Karpas-422 (cell line): Measurements from ENCODE around the gene HMX2. TPM values are rescaled to one million over a fixed set of nuclear protein-coding genes. Genes with fewer than 3 reads are reported as not detected.
A peak's percentile ranks its signal among the peaks of the same experiment; 100 is the strongest.

ENCODE experiments used
- DNase-seq: peaks from one replicate; pipeline ENCODE4 v3.0.0-alpha.2; 2015
- H2AFZ ChIP-seq: fragments of 200-600 bp; sonication (generic); 2 replicates; pipeline ENCODE4 v1.6.1; 2014; ENCODE audit warnings: antibody characterized with exemption, low read length, mixed read lengths
- H3K27ac ChIP-seq: fragments of 200-600 bp; sonication (generic); 2 replicates; pipeline ENCODE4 v1.5.1; 2014; ENCODE audit warnings: mild to moderate bottlenecking, low read length, moderate library complexity
- H3K27me3 ChIP-seq: fragments of 200-600 bp; sonication (generic); 2 replicates; pipeline ENCODE4 v1.6.1; 2014; ENCODE audit warnings: low read length, mixed read lengths
- H3K36me3 ChIP-seq: fragments of 200-600 bp; sonication (generic); 2 replicates; pipeline ENCODE4 v1.6.1; 2014; ENCODE audit warnings: low read length, mixed read lengths; ENCODE audit not compliant: insufficient read depth
- H3K4me1 ChIP-seq: fragments of 200-600 bp; sonication (generic); 2 replicates; pipeline ENCODE4 v1.6.1; 2014; ENCODE audit warnings: mild to moderate bottlenecking, low read length, mixed read lengths
- H3K4me2 ChIP-seq: fragments of 200-600 bp; sonication (generic); 2 replicates; pipeline ENCODE4 v1.6.1; 2014; ENCODE audit warnings: low read length, low read depth, mild to moderate bottlenecking; ENCODE audit not compliant: poor library complexity, severe bottlenecking
- H3K4me3 ChIP-seq: fragments of 200-600 bp; sonication (generic); 2 replicates; pipeline ENCODE4 v1.5.1; 2014; ENCODE audit warnings: mild to moderate bottlenecking, antibody characterized with exemption, low read length, mixed read lengths
- H3K79me2 ChIP-seq: fragments of 200-600 bp; sonication (generic); 2 replicates; pipeline ENCODE4 v1.6.1; 2014; ENCODE audit warnings: mild to moderate bottlenecking, low read length, mixed read lengths
- H3K9ac ChIP-seq: fragments of 200-600 bp; sonication (generic); 2 replicates; pipeline ENCODE4 v1.6.0; 2014; ENCODE audit warnings: low read length
- H3K9me2 ChIP-seq: fragments of 200-600 bp; sonication (generic), shearing (Covaris generic); replicated peaks from 2 replicates; pipeline ENCODE4 v1.6.0; 2014; ENCODE audit warnings: mild to moderate bottlenecking, low read length, moderate library complexity; ENCODE audit not compliant: insufficient read depth
- H3K9me3 ChIP-seq: fragments of 300-700, 200-600 bp; sonication (generic); 2 replicates; pipeline ENCODE4 v1.6.1; 2014; ENCODE audit warnings: low read length, mixed read lengths
- H4K20me1 ChIP-seq: fragments of 200-600 bp; sonication (generic); 2 replicates; pipeline ENCODE4 v1.6.1; 2014; ENCODE audit warnings: mild to moderate bottlenecking, antibody characterized with exemption, low read length, low read depth; ENCODE audit not compliant: insufficient read depth
- total RNA-seq: library from RNA; depleted of rRNA; stranded (reverse); fragments of >200 nt; shearing (Covaris generic); gene quantifications from 2 replicates; pipeline ENCODE4 v1.2.3, GENCODE V29; 2014; ENCODE audit warnings: low replicate concordance; rRNA removed

Gene HMX2
- not detected in 2 replicates for total RNA-seq

- Histone ChIP-seq H3K79me2 (no peaks in the 10 kb centered on the region), H3K4me3 (peak within 1 kb of the TSS; percentile 34; the same call in 1 of the 2 replicates), H3K4me1 (peaks cover 9% of the 10 kb centered on the region), H3K9me3 (no peaks in the 10 kb centered on the region), H4K20me1 (no peaks in the 10 kb centered on the region), H3K27me3 (no peaks in the 10 kb centered on the region), H2AFZ (no peak within 1 kb of the TSS), H3K36me3 (no peaks in the 10 kb centered on the region), H3K9ac (no peak within 1 kb of the TSS), H3K27ac (no peak within 1 kb of the TSS), H3K9me2 (no peaks in the 10 kb centered on the region), H3K4me2 (peak within 1 kb of the TSS; percentile 35)
- DNase-seq: peak; percentile 49
Measured at GRCh38 chr10:123147635-123148413, at the start of gene HMX2. Gene HMX2 (plus strand): TSS chr10:123148136. CDS start chr10:123148379, 243 bp downstream.

GRCh38 chr10:123100030-123100762 lies 47.7 kb upstream of the HMX2 start:
- no peak overlapping the region for H2AFZ ChIP-seq
- no peaks in the 10 kb centered on the region for H3K9me3 ChIP-seq
- DNase-seq: peak; percentile 69

GRCh38 chr10:123101872-123102271 lies 46.1 kb upstream of the HMX2 start:
- Histone ChIP-seq H3K27me3 (no peaks in the 10 kb centered on the region), H4K20me1 (no peaks in the 10 kb centered on the region), H3K4me1 (no peaks in the 10 kb centered on the region), H3K4me3 (no peak overlapping the region), H3K9me2 (no peaks in the 10 kb centered on the region), H3K9me3 (no peaks in the 10 kb centered on the region), H3K36me3 (no peaks in the 10 kb centered on the region), H3K27ac (no peak overlapping the region), H3K9ac (no peak overlapping the region), H3K4me2 (no peak overlapping the region), H2AFZ (no peak overlapping the region), H3K79me2 (no peaks in the 10 kb centered on the region)
- DNase-seq: no peak

More at GRCh38 chr10:123100030-123100762, 47.7 kb upstream of the HMX2 start:
- no peaks in the 10 kb centered on the region for H3K9me2 ChIP-seq
- H3K4me3 ChIP-seq: no peak overlapping the region
- no peaks in the 10 kb centered on the region for H4K20me1 ChIP-seq
- no peak overlapping the region for H3K4me2 ChIP-seq
- H3K36me3 ChIP-seq: no peaks in the 10 kb centered on the region
- H3K4me1 ChIP-seq: no peaks in the 10 kb centered on the region
- no peak overlapping the region for H3K9ac ChIP-seq
- no peak overlapping the region for H3K27ac ChIP-seq
- H3K79me2 ChIP-seq: no peaks in the 10 kb centered on the region
- H3K27me3 ChIP-seq: no peaks in the 10 kb centered on the region

- Histone ChIP-seq H3K4me2 (no peak overlapping the region), H3K4me1 (no peaks in the 10 kb centered on the region), H3K4me3 (no peak overlapping the region), H3K36me3 (no peaks in the 10 kb centered on the region), H3K9ac (no peak overlapping the region), H3K79me2 (no peaks in the 10 kb centered on the region), H3K9me3 (no peaks in the 10 kb centered on the region), H3K9me2 (no peaks in the 10 kb centered on the region), H4K20me1 (no peaks in the 10 kb centered on the region), H2AFZ (no peak overlapping the region), H3K27me3 (no peaks in the 10 kb centered on the region), H3K27ac (no peak overlapping the region)
- DNase-seq: no peak
Measured at GRCh38 chr10:123102673-123103072, 45.3 kb upstream of the HMX2 start.

- Histone ChIP-seq H3K36me3 (no peaks in the 10 kb centered on the region), H3K9ac (no peak overlapping the region), H3K4me3 (no peak overlapping the region), H3K4me2 (no peak overlapping the region), H3K27ac (no peak overlapping the region), H3K27me3 (no peaks in the 10 kb centered on the region), H3K79me2 (no peaks in the 10 kb centered on the region), H3K4me1 (no peaks in the 10 kb centered on the region), H4K20me1 (no peaks in the 10 kb centered on the region), H3K9me3 (no peaks in the 10 kb centered on the region), H2AFZ (no peak overlapping the region), H3K9me2 (no peaks in the 10 kb centered on the region)
- no peak for DNase-seq
Measured at GRCh38 chr10:123103944-123104343, 44.0 kb upstream of the HMX2 start.

- no peaks in the 10 kb centered on the region for H3K36me3 ChIP-seq
- no peaks in the 10 kb centered on the region for H3K9me3 ChIP-seq
- no peaks in the 10 kb centered on the region for H3K27me3 ChIP-seq
- no peak overlapping the region for H3K27ac ChIP-seq
- no peak overlapping the region for H3K4me3 ChIP-seq
- no peaks in the 10 kb centered on the region for H3K4me1 ChIP-seq
- H4K20me1 ChIP-seq: no peaks in the 10 kb centered on the region
- no peaks in the 10 kb centered on the region for H3K9me2 ChIP-seq
- no peak overlapping the region for H3K9ac ChIP-seq
- no peak overlapping the region for H2AFZ ChIP-seq
- DNase-seq: no peak
- no peak overlapping the region for H3K4me2 ChIP-seq
- H3K79me2 ChIP-seq: no peaks in the 10 kb centered on the region
Measured at GRCh38 chr10:123109466-123109865, 38.5 kb upstream of the HMX2 start.

- no peak for DNase-seq
Measured at GRCh38 chr10:123117644-123118417, 30.1 kb upstream of the HMX2 start.

GRCh38 chr10:123119081-123119480 lies 28.9 kb upstream of the HMX2 start:
- no peaks in the 10 kb centered on the region for H3K36me3 ChIP-seq
- no peak overlapping the region for H3K27ac ChIP-seq
- H3K9me3 ChIP-seq: no peaks in the 10 kb centered on the region
- H3K27me3 ChIP-seq: no peaks in the 10 kb centered on the region
- no peak overlapping the region for H3K4me2 ChIP-seq
- DNase-seq: no peak
- no peak overlapping the region for H3K4me3 ChIP-seq
- H3K79me2 ChIP-seq: no peaks in the 10 kb centered on the region
- no peaks in the 10 kb centered on the region for H3K9me2 ChIP-seq
- no peaks in the 10 kb centered on the region; the same call in 1 of the 2 replicates for H4K20me1 ChIP-seq
- no peak overlapping the region for H3K9ac ChIP-seq
- H2AFZ ChIP-seq: no peak overlapping the region
- H3K4me1 ChIP-seq: no peaks in the 10 kb centered on the region

More at GRCh38 chr10:123117644-123118417, 30.1 kb upstream of the HMX2 start:
- no peaks in the 10 kb centered on the region for H3K4me1 ChIP-seq
- no peak overlapping the region for H3K9ac ChIP-seq
- H3K9me3 ChIP-seq: no peaks in the 10 kb centered on the region
- no peak overlapping the region for H3K4me3 ChIP-seq
- H3K9me2 ChIP-seq: no peaks in the 10 kb centered on the region
- no peaks in the 10 kb centered on the region; the same call in 1 of the 2 replicates for H4K20me1 ChIP-seq
- H3K27me3 ChIP-seq: no peaks in the 10 kb centered on the region
- H3K36me3 ChIP-seq: no peaks in the 10 kb centered on the region
- H3K4me2 ChIP-seq: no peak overlapping the region
- no peak overlapping the region for H3K27ac ChIP-seq
- H2AFZ ChIP-seq: no peak overlapping the region
- H3K79me2 ChIP-seq: no peaks in the 10 kb centered on the region
